Measurements from ENCODE around the gene PKD1L1. TPM values are rescaled to one million over a fixed set of nuclear protein-coding genes. Genes with fewer than 3 reads are reported as not detected.
"Not testable (repeated sequence)": the region's sequence is repeated elsewhere in the genome, so short reads cannot be mapped to it uniquely, and the experiment has no call there.

PKD1L1 gene
- total RNA-seq (ENCODE audit: unreplicated experiment) = 4.8 TPM
- long read RNA-seq, partial matches to known transcripts = 0 of 1 reads
- long read RNA-seq, other reads (novel, unspliced or antisense) = 1 of 1 reads

- TF ChIP-seq, protein P1, sequence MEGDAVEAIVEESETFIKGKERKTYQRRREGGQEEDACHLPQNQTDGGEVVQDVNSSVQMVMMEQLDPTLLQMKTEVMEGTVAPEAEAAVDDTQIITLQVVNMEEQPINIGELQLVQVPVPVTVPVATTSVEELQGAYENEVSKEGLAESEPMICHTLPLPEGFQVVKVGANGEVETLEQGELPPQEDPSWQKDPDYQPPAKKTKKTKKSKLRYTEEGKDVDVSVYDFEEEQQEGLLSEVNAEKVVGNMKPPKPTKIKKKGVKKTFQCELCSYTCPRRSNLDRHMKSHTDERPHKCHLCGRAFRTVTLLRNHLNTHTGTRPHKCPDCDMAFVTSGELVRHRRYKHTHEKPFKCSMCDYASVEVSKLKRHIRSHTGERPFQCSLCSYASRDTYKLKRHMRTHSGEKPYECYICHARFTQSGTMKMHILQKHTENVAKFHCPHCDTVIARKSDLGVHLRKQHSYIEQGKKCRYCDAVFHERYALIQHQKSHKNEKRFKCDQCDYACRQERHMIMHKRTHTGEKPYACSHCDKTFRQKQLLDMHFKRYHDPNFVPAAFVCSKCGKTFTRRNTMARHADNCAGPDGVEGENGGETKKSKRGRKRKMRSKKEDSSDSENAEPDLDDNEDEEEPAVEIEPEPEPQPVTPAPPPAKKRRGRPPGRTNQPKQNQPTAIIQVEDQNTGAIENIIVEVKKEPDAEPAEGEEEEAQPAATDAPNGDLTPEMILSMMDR (IDR thresholded peaks at IDR 0.05; ENCODE audit: unreplicated experiment) = no peak
- Mint-ChIP-seq H3K4me1 (ENCODE audit: unreplicated experiment) (peaks cover 58% of the 10 kb centered on the region), H3K27ac (ENCODE audit: unreplicated experiment) (peak within 1 kb of the TSS; percentile 74), H3K36me3 (ENCODE audit: low read depth, unreplicated experiment) (no peaks in the 10 kb centered on the region), H3K4me3 (ENCODE audit: unreplicated experiment) (no peak within 1 kb of the TSS), H3K9me3 (ENCODE audit: unreplicated experiment) (no peaks in the 10 kb centered on the region), H3K27me3 (ENCODE audit: unreplicated experiment) (peaks cover 4% of the 10 kb centered on the region)
- no peak for DNase-seq (ENCODE audit: low spot score)
Measured at GRCh38 chr7:47948141-47948790, at the start of gene PKD1L1. Gene PKD1L1, minus strand, starts transcription at chr7:47948466. Its CDS starts 26 bp downstream, at chr7:47948440.

DNA sequence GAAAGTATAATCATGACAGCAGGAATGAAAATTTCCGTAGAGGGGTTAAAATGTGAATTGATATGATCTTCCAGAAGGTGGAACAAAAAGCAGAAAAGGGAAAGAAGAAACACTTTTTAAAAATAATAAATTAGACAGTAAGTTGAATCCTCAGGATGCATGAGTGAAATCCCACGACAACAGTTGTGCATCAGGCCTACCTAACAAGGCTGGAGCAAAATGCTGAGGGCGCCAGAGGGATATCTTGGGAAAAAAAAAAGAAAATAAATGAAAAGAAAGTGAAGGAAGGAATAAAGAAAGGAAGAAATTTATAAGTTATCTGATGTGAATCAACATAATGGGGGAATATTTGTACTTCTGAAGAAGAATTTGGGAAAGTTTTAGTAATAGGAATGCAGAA is 44.2 kb upstream of the PKD1L1 start:
- no peak overlapping the region for H3K4me3 Mint-ChIP-seq (ENCODE audit: unreplicated experiment)
- no peaks in the 10 kb centered on the region for H3K36me3 Mint-ChIP-seq (ENCODE audit: low read depth, unreplicated experiment)
- H3K9me3 Mint-ChIP-seq (ENCODE audit: unreplicated experiment) = no peaks in the 10 kb centered on the region
- H3K4me1 Mint-ChIP-seq (ENCODE audit: unreplicated experiment) = peaks cover 15% of the 10 kb centered on the region
- H3K27ac Mint-ChIP-seq (ENCODE audit: unreplicated experiment) = peak overlapping the region; percentile 49
- DNase-seq (ENCODE audit: low spot score) = no peak
- TF ChIP-seq, protein P1 (IDR thresholded peaks at IDR 0.05; ENCODE audit: unreplicated experiment) = no peak
- peaks cover 3% of the 10 kb centered on the region for H3K27me3 Mint-ChIP-seq (ENCODE audit: unreplicated experiment)

DNA sequence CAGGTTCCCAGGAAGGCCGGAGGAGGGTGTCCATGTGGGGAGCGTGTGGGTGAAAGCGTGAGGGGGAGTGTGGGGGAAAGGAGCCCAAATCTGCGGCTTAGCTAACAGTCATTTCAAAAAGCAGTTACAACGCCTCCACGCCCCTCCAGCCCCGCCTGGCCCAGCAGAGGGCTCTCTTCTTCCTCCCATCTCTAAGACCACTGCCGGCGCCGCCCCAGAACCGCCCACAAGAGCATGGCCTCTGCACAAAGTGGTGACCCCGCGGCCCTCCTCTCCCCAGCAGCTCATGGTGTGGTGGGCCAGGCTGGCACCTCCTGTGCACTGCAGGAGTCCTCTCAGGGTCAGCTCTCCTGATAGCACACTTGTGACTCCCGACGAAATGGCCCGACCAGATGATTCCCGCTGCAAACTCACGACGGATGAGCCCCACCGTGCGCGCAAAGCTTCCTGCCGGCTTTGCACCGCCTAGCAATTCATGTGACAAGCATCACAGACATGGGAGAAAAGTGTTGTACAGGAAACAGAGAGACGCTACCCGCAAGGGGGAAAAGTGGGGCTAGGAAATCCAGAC is 43.6 kb upstream of the PKD1L1 start:
- no peaks in the 10 kb centered on the region for H3K9me3 Mint-ChIP-seq (ENCODE audit: unreplicated experiment)
- peaks cover 3% of the 10 kb centered on the region for H3K27me3 Mint-ChIP-seq (ENCODE audit: unreplicated experiment)
- peak overlapping the region; percentile 89 for H3K4me3 Mint-ChIP-seq (ENCODE audit: unreplicated experiment)
- TF ChIP-seq, protein P1 (IDR thresholded peaks at IDR 0.05; ENCODE audit: unreplicated experiment) = no peak
- peaks cover 15% of the 10 kb centered on the region for H3K4me1 Mint-ChIP-seq (ENCODE audit: unreplicated experiment)
- H3K27ac Mint-ChIP-seq (ENCODE audit: unreplicated experiment) = peak overlapping the region; percentile 49
- no peaks in the 10 kb centered on the region for H3K36me3 Mint-ChIP-seq (ENCODE audit: low read depth, unreplicated experiment)
- peak; percentile 83 for DNase-seq (ENCODE audit: low spot score)

DNA sequence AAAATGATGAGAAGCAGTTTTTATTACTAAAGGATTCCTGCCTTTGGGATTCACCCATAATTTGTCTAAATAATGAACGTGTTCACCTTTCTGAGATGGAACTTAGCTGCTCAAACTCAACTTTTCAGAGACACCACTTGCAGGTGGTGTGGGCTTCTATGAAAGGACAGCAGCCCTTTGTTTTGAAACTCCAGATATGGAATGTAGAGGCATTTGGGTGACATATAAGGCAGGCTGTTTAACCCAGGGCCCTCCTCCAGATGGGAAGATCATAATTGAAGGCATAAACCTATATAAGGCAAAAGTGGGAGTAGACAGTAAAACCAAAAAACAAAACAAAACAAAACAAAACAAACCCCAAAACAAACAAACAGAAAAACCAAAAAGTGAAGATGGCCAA is 43.0 kb upstream of the PKD1L1 start:
- TF ChIP-seq, protein P1 (IDR thresholded peaks at IDR 0.05; ENCODE audit: unreplicated experiment) = no peak
- Mint-ChIP-seq H3K9me3 (ENCODE audit: unreplicated experiment) (no peaks in the 10 kb centered on the region), H3K36me3 (ENCODE audit: low read depth, unreplicated experiment) (no peaks in the 10 kb centered on the region), H3K27ac (ENCODE audit: unreplicated experiment) (no peak overlapping the region), H3K4me3 (ENCODE audit: unreplicated experiment) (peak overlapping the region; percentile 35), H3K4me1 (ENCODE audit: unreplicated experiment) (peaks cover 15% of the 10 kb centered on the region), H3K27me3 (ENCODE audit: unreplicated experiment) (peaks cover 3% of the 10 kb centered on the region)
- DNase-seq (ENCODE audit: low spot score) = no peak

DNA sequence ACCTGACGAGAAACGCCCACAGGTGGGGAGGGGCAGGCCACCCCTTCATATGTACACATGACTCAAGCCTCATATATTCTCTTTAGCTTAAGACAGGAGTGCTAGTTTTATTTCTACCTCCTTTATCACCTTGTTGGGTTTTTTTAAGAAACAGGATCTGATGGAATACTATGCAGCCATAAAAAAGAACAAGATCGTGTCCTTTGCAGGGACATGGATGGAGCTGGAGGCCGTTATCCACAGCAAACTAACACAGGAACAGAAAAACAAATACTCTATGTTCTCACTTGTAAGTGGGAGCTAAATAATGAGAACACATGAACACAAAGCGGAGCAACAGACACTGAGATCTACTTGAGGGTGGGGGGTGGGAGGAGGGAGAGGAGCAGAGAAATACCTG is 42.3 kb upstream of the PKD1L1 start:
- Mint-ChIP-seq H3K4me1 (ENCODE audit: unreplicated experiment) (peaks cover 15% of the 10 kb centered on the region), H3K27me3 (ENCODE audit: unreplicated experiment) (peaks cover 3% of the 10 kb centered on the region), H3K27ac (ENCODE audit: unreplicated experiment) (no peak overlapping the region), H3K4me3 (ENCODE audit: unreplicated experiment) (no peak overlapping the region), H3K9me3 (ENCODE audit: unreplicated experiment) (no peaks in the 10 kb centered on the region), H3K36me3 (ENCODE audit: low read depth, unreplicated experiment) (no peaks in the 10 kb centered on the region)
- no peak for DNase-seq (ENCODE audit: low spot score)
- TF ChIP-seq, protein P1 (IDR thresholded peaks at IDR 0.05; ENCODE audit: unreplicated experiment) = no peak

DNA sequence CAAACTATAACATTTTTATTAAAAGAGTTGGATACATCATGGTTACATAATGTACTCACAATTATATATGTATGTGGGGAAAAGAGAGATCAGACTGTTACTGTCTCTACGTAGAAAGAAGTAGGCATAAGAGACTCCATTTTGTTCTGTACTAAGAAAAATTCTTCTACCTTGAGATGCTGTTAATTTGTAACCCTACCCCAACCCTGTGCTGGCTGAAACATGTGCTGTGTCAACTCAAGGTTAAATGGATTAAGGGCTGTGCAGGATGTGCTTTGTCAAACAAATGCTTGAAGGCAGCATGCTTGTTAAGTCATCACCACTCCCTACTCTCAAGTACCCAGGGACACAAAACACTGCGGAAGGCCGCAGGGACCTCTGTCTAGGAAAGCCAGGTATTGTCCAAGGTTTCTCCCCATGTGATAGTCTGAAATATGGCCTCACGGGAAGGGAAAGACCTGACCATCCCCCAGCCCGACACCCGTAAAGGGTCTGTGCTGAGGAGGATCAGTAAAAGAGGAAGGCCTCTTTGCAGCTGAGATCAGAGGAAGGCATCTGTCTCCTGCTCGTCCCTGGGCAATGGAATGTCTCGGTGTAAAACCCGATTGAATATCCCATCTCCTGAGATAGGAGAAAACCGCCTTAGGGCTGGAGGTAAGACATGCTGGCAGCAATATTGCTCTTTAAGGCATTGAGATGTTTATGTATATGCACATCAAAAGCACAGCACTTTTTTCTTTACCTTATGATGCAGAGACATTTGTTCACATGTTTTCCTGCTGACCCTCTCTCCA is 41.5 kb upstream of the PKD1L1 start:
- H3K27ac Mint-ChIP-seq (ENCODE audit: unreplicated experiment); DNase-seq (ENCODE audit: low spot score); H3K4me3 Mint-ChIP-seq (ENCODE audit: unreplicated experiment); H3K36me3 Mint-ChIP-seq (ENCODE audit: low read depth, unreplicated experiment); H3K9me3 Mint-ChIP-seq (ENCODE audit: unreplicated experiment); H3K27me3 Mint-ChIP-seq (ENCODE audit: unreplicated experiment): not testable (repeated sequence)
- H3K4me1 Mint-ChIP-seq (ENCODE audit: unreplicated experiment) = peaks cover 15% of the 10 kb centered on the region
